ENCODE results near the gene CACNA1A.
A peak's percentile ranks its signal among the peaks of the same experiment; 100 is the strongest.
"Not testable (repeated sequence)": the region's sequence is repeated elsewhere in the genome, so short reads cannot be mapped to it uniquely, and the experiment has no call there.

The CACNA1A gene

GRCh38 chr19:13282486-13283065, 223.7 kb downstream of the CACNA1A start:
- DNase-seq (ENCODE audit: low read depth in 3 of 3, low spot score in 1 of 3) = no peak

GRCh38 chr19:13281567-13282291, 224.6 kb downstream of the CACNA1A start:
- DNase-seq (ENCODE audit: low read depth in 3 of 3, low spot score in 1 of 3) = no peak

GRCh38 chr19:13277104-13277809, 229.0 kb downstream of the CACNA1A start:
- peak; percentile 24 to 43 (median 33) for DNase-seq (ENCODE audit: low read depth in 3 of 3, low spot score in 1 of 3)

GRCh38 chr19:13275016-13275722, 231.1 kb downstream of the CACNA1A start:
- no peak for DNase-seq (ENCODE audit: low read depth in 3 of 3, low spot score in 1 of 3)

- DNase-seq (ENCODE audit: low read depth in 3 of 3, low spot score in 1 of 3) = no peak
Measured at GRCh38 chr19:13270514-13271105, 235.7 kb downstream of the CACNA1A start.

- DNase-seq (ENCODE audit: low read depth in 3 of 3, low spot score in 1 of 3) = no peak
Measured at GRCh38 chr19:13269348-13269747, 236.9 kb downstream of the CACNA1A start.

- DNase-seq (ENCODE audit: low read depth in 3 of 3, low spot score in 1 of 3) = no peak
Measured at GRCh38 chr19:13267889-13268288, 238.4 kb downstream of the CACNA1A start.

- no peak for DNase-seq (ENCODE audit: low read depth in 3 of 3, low spot score in 1 of 3)
Measured at GRCh38 chr19:13267131-13267530, 239.1 kb downstream of the CACNA1A start.

GRCh38 chr19:13262450-13262849, 243.8 kb downstream of the CACNA1A start:
- DNase-seq (ENCODE audit: low read depth in 3 of 3, low spot score in 1 of 3) = no peak

- DNase-seq (ENCODE audit: low read depth in 3 of 3, low spot score in 1 of 3) = no peak
Measured at GRCh38 chr19:13260883-13261653, 245.2 kb downstream of the CACNA1A start.

GRCh38 chr19:13256918-13257317, 249.4 kb downstream of the CACNA1A start:
- DNase-seq (ENCODE audit: low read depth in 3 of 3, low spot score in 1 of 3) = no peak

- not testable (repeated sequence) for DNase-seq (ENCODE audit: low read depth in 3 of 3, low spot score in 1 of 3)
Measured at GRCh38 chr19:13256398-13256797, 249.9 kb downstream of the CACNA1A start.

GRCh38 chr19:13255719-13256059, 250.6 kb downstream of the CACNA1A start:
- no peak for DNase-seq (ENCODE audit: low read depth in 3 of 3, low spot score in 1 of 3)

- no peak for DNase-seq (ENCODE audit: low read depth in 3 of 3, low spot score in 1 of 3)
Measured at GRCh38 chr19:13255041-13255718, 251.1 kb downstream of the CACNA1A start.

GRCh38 chr19:13252569-13253335, 253.5 kb downstream of the CACNA1A start:
- no peak for DNase-seq (ENCODE audit: low read depth in 3 of 3, low spot score in 1 of 3)

GRCh38 chr19:13244920-13245319, 261.4 kb downstream of the CACNA1A start:
- DNase-seq (ENCODE audit: low read depth in 3 of 3, low spot score in 1 of 3) = no peak

- DNase-seq (ENCODE audit: low read depth in 3 of 3, low spot score in 1 of 3) = no peak
Measured at GRCh38 chr19:13241231-13242104, 264.8 kb downstream of the CACNA1A start.

- DNase-seq (ENCODE audit: low read depth in 3 of 3, low spot score in 1 of 3) = no peak
Measured at GRCh38 chr19:13240312-13241022, 265.8 kb downstream of the CACNA1A start.

Measured in stimulated activated CD4-positive, alpha-beta T cell treated with anti-CD3 and anti-CD28 coated beads, TNF-alpha, amount 100 ng/mL, for 1 hour (primary cell).